Mononuclear cell (primary cell): ENCODE results near the gene MAN1A2. TPM values are rescaled to one million over a fixed set of nuclear protein-coding genes. Genes with fewer than 3 reads are reported as not detected.
"Not testable (repeated sequence)": the region's sequence is repeated elsewhere in the genome, so short reads cannot be mapped to it uniquely, and the experiment has no call there.

Source experiments
- H3K27me3 ChIP-seq: 2 replicates; pipeline ENCODE4 v1.6.0; 2011; ENCODE audit warnings: low read length, control low read depth; ENCODE audit not compliant: insufficient read depth
- H3K4me1 ChIP-seq: 2 replicates; pipeline ENCODE4 v1.5.1; 2011; ENCODE audit warnings: mild to moderate bottlenecking, low read length, control low read depth; ENCODE audit not compliant: insufficient read depth
- H3K4me3 ChIP-seq: 2 replicates; pipeline ENCODE4 v1.5.1; 2011; ENCODE audit warnings: mild to moderate bottlenecking, low read length, moderate library complexity
- H3K9me3 ChIP-seq: 2 replicates; pipeline ENCODE4 v1.5.1; 2011; ENCODE audit warnings: low read depth, mild to moderate bottlenecking, control low read depth, low read length
- total RNA-seq: library from RNA; depleted of rRNA; stranded (reverse); fragments of >200 nt; gene quantifications from one replicate; pipeline ENCODE4 v1.2.3, GENCODE V29; 2012

MAN1A2 gene
- total RNA-seq, 1 donor, result 48.9 TPM

DNA sequence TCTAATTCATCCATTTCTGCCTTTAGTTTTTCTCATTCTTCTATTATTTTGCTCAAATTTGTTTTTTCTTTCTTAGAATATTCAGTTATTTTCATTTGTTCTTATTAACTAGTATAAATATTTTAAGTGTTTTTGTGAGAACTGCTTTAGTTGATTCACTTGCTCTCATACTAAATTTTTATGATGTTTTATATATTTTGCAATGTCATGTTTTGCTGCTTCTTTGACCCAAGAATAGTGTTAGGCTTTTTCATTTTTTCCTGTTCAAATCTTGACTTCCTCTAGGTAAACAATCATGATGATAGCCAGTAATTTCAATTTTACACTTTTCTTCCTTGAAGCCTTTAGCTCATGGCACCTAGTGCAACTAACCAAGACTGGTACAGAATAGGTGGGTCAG, 45.2 kb downstream of the MAN1A2 start:
- Histone ChIP-seq H3K27me3 (no peaks in the 10 kb centered on the region), H3K4me3 (no peak overlapping the region), H3K9me3 (no peaks in the 10 kb centered on the region), H3K4me1 (no peaks in the 10 kb centered on the region)

DNA sequence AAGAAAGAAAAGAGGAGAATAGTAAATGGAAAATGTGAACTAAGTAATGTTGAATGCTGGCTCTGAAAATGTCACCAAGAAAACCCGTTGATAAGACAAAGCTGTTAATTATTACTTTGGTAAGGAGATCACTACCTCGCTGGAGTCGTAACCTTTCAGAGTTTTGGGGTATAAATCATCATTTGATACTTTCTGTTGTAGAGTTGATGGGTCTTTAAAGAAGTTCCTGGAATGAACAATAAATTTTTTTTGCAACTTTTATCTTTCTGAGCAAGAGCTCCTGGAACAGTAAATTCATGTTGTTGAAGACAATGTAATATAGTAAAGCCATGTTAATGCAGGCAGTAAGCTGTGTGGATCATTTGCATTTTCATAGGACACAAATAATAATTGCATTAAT, 46.2 kb downstream of the MAN1A2 start:
- Histone ChIP-seq H3K27me3 (no peaks in the 10 kb centered on the region), H3K4me1 (no peaks in the 10 kb centered on the region), H3K9me3 (no peaks in the 10 kb centered on the region), H3K4me3 (no peak overlapping the region)

DNA sequence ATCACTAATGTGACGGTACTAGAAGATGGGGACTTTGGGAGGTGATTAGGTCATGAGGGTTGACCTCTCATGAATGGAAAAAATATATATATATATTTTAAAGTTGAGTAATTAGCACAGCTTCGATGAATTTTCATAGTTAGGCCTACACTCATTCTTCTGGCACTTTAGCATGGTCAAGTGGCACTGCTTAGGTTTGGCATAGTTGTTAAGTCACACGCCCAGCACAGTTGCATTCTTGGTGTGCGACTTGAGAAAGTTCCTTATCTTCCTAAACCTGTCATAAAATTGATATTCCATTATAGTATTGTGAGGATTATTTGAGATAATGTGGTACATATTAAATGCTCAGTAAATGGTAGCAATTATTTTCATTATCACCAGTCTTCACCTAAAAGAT, 47.7 kb downstream of the MAN1A2 start:
- Histone ChIP-seq H3K4me1 (no peaks in the 10 kb centered on the region), H3K9me3 (no peaks in the 10 kb centered on the region), H3K4me3 (no peak overlapping the region), H3K27me3 (no peaks in the 10 kb centered on the region)

DNA sequence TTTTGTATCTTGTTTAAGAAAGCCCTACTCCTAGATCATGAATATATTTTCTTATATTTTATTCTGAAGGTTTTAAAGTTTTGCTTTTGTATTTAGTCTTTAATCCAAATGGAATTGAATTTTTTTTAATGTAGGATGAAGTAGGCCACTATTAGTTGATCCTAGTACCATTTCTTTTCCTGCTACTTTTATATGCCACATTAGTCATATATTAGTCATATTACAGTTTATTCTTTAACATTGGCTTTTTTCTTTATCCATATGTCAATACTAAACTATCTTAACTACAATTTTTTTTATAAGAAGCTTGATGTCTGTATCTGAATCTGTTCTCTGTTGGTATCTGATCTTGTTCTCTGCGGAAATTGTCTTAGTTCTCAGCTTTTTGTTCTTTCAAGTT, 48.8 kb downstream of the MAN1A2 start:
- no peaks in the 10 kb centered on the region for H3K27me3 ChIP-seq
- no peak overlapping the region for H3K4me3 ChIP-seq
- H3K4me1 ChIP-seq, result no peaks in the 10 kb centered on the region
- H3K9me3 ChIP-seq, result no peaks in the 10 kb centered on the region

DNA sequence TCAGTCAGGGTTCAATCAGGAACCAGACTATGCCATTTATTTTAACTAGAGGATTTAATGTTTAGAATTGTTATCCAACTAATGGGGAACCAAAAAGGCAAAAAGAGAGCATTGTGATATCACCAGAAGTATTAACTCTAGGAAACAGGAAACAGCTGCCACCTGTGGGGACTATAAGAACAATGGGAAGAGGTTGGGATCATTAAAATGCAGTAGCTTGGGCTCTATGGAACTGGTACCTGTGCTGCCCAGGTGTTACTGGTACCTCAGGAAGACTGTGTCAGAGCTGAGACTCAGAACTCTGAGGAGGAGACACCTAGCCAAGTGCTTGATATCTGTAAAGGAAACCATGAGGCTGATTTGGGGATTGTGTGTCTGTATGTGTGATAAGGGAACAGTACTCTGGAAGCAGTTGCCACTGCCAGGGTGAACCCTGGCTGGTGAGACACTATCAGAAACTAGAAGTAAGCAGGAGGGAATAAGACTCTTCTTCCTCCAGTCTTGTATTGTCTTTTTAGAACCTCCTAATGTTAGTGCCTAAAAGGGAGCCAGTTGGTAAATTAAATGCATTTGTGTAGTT, 49.4 kb downstream of the MAN1A2 start:
- Histone ChIP-seq H3K9me3 (no peaks in the 10 kb centered on the region), H3K27me3 (no peaks in the 10 kb centered on the region), H3K4me3 (no peak overlapping the region), H3K4me1 (no peaks in the 10 kb centered on the region)

DNA sequence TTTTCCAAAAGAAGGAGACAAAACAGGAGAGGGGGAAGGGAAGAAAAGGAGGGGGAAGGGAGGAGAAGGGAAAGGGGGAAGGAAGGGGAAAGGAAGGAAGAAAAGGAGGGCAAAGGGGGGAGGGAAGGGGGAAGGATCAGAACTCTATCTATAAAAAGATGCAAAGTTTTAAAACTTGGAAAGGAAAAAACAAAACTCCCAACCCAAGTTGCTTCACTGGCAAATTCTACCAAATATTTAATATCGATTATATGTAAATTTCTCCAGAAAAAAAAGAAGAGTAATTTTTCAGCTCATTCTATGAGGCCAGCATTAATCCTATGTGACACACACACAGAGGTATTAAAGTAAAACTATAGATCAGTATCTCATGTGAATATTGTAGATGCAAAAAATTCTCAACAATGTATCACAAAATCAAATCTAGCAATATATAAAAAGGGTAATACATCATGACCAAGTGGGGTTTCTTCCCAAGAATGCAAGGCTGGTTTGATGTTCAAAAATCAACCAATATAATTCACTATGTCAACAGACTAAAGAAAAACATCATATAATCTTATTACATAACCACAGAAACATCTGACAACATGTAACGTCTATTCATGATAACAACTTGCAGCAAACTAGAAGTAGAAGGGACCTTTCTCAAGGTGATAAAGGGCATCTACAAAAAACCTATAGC, 57.9 kb downstream of the MAN1A2 start:
- Histone ChIP-seq H3K4me3 (no peak overlapping the region), H3K9me3 (peaks cover 38% of the 10 kb centered on the region), H3K27me3 (no peaks in the 10 kb centered on the region), H3K4me1 (no peaks in the 10 kb centered on the region)

DNA sequence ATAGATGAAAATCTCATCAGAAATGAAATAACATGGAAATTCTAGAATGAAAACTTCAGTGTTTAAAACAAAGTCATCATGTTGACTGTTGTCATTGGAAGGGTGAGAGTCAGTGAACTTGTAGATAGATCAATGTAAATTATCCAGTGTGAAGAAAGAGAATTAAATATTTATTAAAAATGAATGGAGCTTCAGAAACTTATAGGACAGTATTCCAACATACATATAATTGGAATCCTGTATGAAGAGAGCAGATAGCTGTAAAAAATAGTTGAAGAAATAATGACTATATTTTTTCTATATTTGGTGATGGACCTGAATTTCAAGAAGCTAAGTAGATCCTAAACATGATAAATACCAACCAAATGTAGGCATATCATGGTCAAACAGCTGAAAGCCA, 60.0 kb downstream of the MAN1A2 start:
- Histone ChIP-seq H3K4me1 (no peaks in the 10 kb centered on the region), H3K9me3 (peaks cover 38% of the 10 kb centered on the region), H3K27me3 (no peaks in the 10 kb centered on the region), H3K4me3 (no peak overlapping the region)

DNA sequence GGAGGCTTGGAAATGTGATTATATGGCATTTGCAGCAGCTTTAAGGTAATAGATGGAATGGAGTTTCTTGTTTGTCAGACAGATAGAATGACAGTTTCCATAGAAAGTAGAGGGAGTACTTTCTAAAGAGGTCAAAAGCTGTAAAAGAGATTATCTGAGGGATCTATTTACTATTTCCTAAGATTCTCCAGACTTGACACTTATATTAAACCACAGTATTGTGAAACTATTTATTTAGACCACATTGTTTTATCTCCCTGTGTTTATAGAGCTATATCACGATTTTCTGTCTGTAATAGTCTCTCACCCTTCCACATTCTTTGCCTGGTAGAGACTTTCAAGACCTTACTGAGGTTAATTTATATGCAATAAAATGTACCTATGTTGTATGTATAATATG, 66.7 kb downstream of the MAN1A2 start:
- no peaks in the 10 kb centered on the region for H3K9me3 ChIP-seq
- H3K27me3 ChIP-seq, result no peaks in the 10 kb centered on the region
- no peaks in the 10 kb centered on the region for H3K4me1 ChIP-seq
- H3K4me3 ChIP-seq, result no peak overlapping the region

DNA sequence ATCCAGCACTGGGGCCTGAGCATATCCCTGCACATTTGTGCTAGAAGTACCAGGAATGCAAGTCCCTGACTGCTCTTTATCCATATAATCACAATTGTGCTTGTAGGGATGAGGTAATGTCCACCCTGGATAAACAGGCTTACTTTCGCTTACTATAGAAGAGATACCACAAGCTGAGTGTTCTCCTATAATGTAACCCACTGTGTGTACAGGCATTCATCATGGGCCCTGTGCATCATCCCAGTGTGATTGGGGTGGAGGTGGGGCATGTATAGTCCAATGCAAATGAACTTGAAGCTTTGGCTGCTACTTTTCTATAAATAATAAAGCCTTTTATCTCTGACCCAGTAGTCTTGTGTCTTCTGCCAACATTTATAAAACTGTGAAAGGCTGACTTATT, 69.3 kb downstream of the MAN1A2 start:
- no peak overlapping the region for H3K4me3 ChIP-seq
- no peaks in the 10 kb centered on the region for H3K4me1 ChIP-seq
- H3K9me3 ChIP-seq, result no peaks in the 10 kb centered on the region
- H3K27me3 ChIP-seq, result no peaks in the 10 kb centered on the region

DNA sequence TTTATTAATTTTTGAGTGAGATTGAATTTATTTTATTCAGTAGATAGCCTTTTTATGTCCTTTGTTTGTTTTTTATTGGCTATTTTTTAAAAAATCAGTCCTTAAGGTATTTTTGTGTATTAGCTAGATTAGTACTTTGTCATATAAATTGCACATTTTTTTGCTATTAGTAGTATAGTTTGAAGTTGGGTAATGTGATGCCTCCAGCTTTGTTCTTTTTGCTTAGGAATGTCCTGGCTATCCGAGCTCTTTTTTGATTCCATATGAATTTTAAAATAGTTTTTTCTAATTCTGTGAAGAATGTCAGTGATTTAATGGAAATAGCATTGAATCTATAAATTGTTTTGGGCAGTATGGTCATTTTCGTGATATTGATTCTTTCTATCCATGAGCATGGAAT, 80.4 kb downstream of the MAN1A2 start:
- Histone ChIP-seq H3K9me3 (no peaks in the 10 kb centered on the region), H3K4me3 (no peak overlapping the region), H3K27me3 (no peaks in the 10 kb centered on the region), H3K4me1 (no peaks in the 10 kb centered on the region)

DNA sequence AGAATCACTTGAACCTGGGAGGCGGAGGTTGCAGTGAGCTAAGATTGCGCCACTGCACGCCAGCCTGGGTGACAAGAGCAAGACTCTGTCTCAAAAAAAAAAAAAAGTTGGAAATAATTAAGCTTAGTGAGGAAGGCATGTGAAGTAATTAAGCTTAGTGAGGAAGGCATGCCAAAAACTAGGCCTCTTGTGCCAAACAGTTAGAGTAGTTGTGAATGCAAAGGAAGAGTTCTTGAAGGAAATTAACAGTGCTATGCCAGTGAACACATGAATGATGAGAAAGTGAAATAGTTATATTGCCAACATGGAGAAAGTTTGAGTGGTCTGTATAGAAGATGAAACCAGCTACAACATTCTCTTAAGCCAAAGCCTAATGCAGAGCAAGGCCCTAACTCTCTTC, 85.0 kb downstream of the MAN1A2 start:
- Histone ChIP-seq H3K9me3 (no peaks in the 10 kb centered on the region), H3K4me3 (no peak overlapping the region), H3K4me1 (no peaks in the 10 kb centered on the region), H3K27me3 (no peaks in the 10 kb centered on the region)

DNA sequence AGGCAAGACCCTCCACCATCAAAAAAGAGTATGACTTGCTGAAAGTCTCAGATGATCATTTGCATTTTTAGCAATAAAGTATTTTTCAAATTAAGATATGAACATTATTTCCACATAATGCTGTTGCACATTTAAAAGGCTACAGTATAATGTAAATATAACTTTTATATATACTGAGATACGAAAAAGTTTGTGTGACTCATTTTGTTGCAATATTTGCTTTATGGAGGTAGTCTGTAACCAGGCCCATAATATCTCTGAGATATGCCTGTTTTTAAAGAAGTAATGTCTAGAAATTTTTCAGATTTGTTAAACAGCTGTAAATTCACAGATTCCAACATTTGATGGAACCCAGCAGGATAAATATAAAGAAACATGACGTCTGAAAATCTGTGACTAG, 86.7 kb downstream of the MAN1A2 start:
- H3K4me3 ChIP-seq, result no peak overlapping the region
- H3K9me3 ChIP-seq, result no peaks in the 10 kb centered on the region
- H3K4me1 ChIP-seq, result no peaks in the 10 kb centered on the region
- no peaks in the 10 kb centered on the region for H3K27me3 ChIP-seq

DNA sequence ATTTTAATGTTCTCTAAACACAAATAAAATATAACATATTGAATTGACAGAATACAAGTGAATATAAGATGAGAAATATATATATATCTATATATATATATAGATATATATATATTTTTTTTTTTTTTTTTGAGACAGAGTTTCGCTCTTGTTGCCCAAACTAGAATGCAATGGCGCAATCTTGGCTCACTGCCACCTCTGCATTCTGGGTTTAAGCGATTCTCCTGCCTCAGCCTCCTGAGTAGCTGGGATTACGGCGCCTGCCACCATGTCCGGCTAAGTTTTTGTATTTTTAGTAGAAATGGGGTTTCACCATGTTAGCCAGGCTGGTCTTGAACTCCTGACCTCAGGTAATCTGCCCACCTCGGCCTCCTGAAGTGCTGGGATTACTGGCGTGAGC, 91.2 kb downstream of the MAN1A2 start:
- H3K4me1 ChIP-seq, H3K9me3 ChIP-seq, H3K4me3 ChIP-seq, H3K27me3 ChIP-seq: not testable (repeated sequence)

DNA sequence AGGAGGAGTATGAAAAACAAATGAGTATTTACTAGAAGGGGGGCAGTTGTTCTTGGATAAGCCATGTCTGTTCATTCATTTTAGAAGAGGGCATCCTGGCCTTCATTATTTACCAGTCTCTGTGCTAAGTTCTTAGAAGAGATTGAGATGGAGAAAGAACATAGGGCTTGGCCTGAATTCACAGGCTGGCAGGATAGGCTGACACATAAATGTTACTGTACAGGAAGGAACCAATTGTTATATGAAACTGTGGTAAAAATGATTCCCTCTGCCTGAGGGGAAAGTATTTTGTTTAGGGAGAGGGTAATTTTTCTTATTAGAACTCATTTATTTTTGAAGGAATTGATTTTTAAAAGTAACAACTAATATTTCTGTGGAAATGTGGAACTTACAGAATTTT, 99.5 kb downstream of the MAN1A2 start:
- Histone ChIP-seq H3K27me3 (no peaks in the 10 kb centered on the region), H3K4me1 (no peaks in the 10 kb centered on the region), H3K9me3 (no peaks in the 10 kb centered on the region), H3K4me3 (no peak overlapping the region)

DNA sequence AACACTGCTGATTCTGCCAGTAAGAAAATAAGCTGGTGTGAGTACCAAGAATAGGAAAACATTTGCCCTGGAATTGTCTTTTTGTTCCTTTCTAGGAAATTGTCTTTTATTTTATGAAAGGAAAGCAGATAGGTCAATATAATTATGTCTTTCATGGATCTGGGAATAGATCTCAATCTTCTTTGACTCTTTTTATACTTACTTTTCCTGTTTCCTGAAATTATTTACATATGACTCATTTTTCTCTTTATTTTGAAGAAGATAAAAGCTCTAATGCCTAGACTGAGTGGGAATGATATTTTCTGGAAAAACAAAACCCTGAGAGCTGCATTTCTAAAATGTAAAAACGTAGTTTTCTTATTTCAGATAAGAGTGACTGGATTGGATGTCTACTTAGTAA, 100.1 kb downstream of the MAN1A2 start:
- H3K4me3 ChIP-seq, result no peak overlapping the region
- H3K27me3 ChIP-seq, result no peaks in the 10 kb centered on the region

DNA sequence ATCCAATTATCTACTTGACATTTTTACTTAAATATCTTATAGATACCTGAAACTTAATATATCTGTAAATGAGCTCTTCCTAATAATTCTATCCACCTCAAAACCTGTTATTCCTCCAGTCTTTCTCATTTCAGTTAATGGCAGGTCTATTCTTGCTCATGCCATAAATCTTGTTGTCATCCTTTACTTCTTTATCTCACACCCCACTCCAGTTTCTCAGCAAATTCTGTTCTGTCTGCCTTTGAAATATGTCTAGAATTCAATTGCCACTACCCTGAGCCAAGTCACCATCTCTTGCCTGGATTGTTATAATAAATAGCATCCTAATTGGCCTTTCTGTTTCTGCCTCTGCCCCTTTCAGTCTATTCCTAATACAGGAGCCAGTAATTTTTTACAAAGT, 105.8 kb downstream of the MAN1A2 start:
- no peaks in the 10 kb centered on the region for H3K27me3 ChIP-seq
- no peaks in the 10 kb centered on the region for H3K4me1 ChIP-seq
- no peaks in the 10 kb centered on the region for H3K9me3 ChIP-seq
- H3K4me3 ChIP-seq, result no peak overlapping the region

More for the DNA sequence above, 100.1 kb downstream of the MAN1A2 start:
- Histone ChIP-seq H3K4me1 (no peaks in the 10 kb centered on the region), H3K9me3 (no peaks in the 10 kb centered on the region)
